ENCODE results near the gene PCBP3. TPM values are rescaled to one million over a fixed set of nuclear protein-coding genes. Genes with fewer than 3 reads are reported as not detected.

The PCBP3 gene
- total RNA-seq, 1 donor from 2014 or later: 72.7 TPM

- Mint-ChIP-seq H3K4me1 (ENCODE audit: low read depth, unreplicated experiment) (peaks cover 54% of the 10 kb centered on the region), H3K36me3 (ENCODE audit: unreplicated experiment) (no peaks in the 10 kb centered on the region), H3K9me3 (ENCODE audit: unreplicated experiment) (peaks cover 13% of the 10 kb centered on the region), H3K4me3 (ENCODE audit: unreplicated experiment) (no peak overlapping the region), H3K27me3 (ENCODE audit: unreplicated experiment) (peaks cover 9% of the 10 kb centered on the region), H3K27ac (ENCODE audit: unreplicated experiment) (peak overlapping the region; percentile 12)
- DNase-seq: no peak
- no peak for TF ChIP-seq CTCF (IDR thresholded peaks at IDR 0.05; ENCODE audit: partially characterized antibody, unreplicated experiment)
Measured at GRCh38 chr21:45889961-45890360, 246.4 kb downstream of the PCBP3 start.

DNA sequence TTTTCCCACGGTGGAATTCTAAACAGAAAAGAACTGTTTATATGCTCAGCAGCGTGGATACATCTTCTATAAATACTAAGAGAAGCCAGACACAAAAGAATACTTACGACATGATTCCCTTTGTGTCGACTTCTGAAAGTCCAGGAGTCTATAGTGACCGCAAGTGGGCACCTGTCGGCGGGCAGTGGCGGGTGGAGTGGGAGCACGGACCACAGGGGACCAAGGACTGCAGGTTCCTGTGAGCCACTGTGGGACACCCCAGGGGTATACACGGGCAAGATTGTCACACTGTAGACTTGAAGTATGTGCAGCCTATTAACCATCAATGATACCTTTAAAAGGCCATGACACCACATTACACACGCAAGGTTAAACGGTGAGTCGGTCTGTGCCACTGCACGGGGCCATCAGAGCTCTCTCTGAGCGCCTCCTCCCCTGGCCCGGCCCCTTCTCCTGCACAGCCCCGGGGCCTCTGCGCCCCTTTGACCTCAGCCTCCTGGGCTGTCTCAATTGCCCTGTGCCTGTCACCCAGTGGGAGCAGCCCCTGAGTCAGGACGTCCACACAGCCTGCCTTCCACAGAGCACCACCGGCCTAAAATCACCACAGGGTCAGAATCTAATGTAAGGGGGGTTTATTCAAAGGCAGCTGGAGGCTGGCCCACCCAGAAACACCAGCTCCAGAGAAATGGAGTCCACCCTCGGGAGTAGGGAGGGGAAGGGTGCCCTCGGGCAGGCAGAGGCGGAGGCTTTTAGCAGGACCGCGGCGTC, 248.0 kb downstream of the PCBP3 start:
- TF ChIP-seq CTCF (IDR thresholded peaks at IDR 0.05; ENCODE audit: partially characterized antibody, unreplicated experiment): no peak
- no peak for DNase-seq
- peaks cover 11% of the 10 kb centered on the region for H3K27me3 Mint-ChIP-seq (ENCODE audit: unreplicated experiment)
- H3K9me3 Mint-ChIP-seq (ENCODE audit: unreplicated experiment): peaks cover 9% of the 10 kb centered on the region
- H3K27ac Mint-ChIP-seq (ENCODE audit: unreplicated experiment): no peak overlapping the region
- no peaks in the 10 kb centered on the region for H3K36me3 Mint-ChIP-seq (ENCODE audit: unreplicated experiment)
- peaks cover 55% of the 10 kb centered on the region for H3K4me1 Mint-ChIP-seq (ENCODE audit: low read depth, unreplicated experiment)
- H3K4me3 Mint-ChIP-seq (ENCODE audit: unreplicated experiment): no peak overlapping the region

DNA sequence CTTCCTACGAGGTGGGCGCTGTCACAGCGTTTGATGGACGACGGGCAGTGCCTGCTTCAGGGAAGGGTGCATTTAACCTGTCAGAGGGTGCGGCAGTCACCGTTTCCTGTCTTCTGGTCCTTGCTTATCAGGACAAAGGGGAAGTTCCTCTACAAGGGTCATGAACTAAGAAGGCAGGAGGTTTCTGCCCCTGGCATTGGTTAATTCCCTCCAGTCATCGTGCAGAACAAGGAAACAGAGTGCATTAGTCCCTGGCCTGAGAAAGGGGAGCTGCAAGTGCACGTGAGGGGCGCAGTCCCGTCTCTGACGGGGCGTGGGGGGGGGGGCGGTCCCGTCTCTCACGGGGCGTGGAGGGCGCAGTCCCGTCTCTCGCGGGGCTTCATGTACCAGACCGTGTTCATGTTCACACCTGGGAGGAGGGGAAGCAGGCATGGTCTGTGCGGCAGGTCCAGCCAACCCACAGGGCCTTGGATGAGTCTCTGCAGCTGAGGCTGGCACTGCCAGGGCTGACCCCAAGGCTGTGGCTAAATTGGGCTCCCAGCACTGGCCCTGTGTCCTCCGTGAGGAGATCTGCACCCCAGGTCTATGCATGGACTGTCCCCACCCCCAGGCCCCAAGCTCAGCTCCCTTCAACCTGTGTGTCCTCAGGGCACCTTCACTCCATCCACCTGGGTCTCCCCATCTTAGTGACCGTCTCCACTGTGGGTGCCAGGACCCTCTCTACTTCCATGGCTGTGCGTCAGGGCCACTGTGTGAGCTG, 248.8 kb downstream of the PCBP3 start:
- Mint-ChIP-seq H3K4me3 (ENCODE audit: unreplicated experiment) (no peak overlapping the region), H3K9me3 (ENCODE audit: unreplicated experiment) (peaks cover 9% of the 10 kb centered on the region), H3K36me3 (ENCODE audit: unreplicated experiment) (no peaks in the 10 kb centered on the region), H3K27ac (ENCODE audit: unreplicated experiment) (no peak overlapping the region), H3K27me3 (ENCODE audit: unreplicated experiment) (peaks cover 11% of the 10 kb centered on the region), H3K4me1 (ENCODE audit: low read depth, unreplicated experiment) (peaks cover 52% of the 10 kb centered on the region)
- no peak for DNase-seq
- no peak for TF ChIP-seq CTCF (IDR thresholded peaks at IDR 0.05; ENCODE audit: partially characterized antibody, unreplicated experiment)

DNA sequence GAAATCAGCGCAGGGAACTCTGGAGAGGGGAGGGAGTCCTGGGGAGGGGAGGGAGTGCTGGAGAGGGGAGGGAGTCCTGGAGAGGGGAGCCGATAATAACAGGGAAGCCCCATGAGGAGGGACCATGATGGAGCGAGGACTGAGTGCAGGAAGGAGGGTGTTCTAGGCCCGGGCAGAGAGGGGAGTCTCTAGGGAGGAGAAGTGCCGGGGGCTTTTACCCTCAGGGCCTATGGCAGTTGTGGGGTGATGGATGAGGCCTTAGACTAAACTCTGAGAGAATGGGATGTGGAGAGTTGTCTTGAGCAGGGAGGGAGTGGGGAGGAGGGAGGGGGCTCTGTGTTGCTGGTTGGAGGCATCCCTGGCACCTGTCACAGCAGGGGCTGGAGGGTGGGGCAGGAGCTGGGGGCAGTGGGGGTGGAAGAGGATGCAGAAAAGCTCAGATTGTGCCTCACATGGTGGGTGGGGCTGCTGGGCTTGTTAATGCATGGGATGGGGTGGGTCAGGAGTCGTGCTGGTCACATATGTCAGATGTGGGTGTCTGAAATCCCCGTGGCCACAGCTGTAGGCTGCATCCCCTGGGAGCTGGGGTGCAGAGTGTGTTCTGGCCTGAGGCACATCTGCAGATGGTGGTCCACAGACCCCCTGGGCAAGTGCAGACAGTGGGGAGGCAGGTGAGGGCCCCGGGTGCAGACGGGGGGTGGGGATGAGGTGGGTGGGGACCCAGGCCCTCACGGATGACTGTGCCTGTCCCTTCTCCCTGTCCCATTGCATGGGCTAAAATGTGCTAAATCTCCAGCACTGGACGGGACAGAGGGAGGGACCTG, 249.6 kb downstream of the PCBP3 start:
- Mint-ChIP-seq H3K9me3 (ENCODE audit: unreplicated experiment) (peaks cover 9% of the 10 kb centered on the region), H3K27ac (ENCODE audit: unreplicated experiment) (peak overlapping the region; percentile 91), H3K27me3 (ENCODE audit: unreplicated experiment) (peaks cover 11% of the 10 kb centered on the region), H3K36me3 (ENCODE audit: unreplicated experiment) (no peaks in the 10 kb centered on the region), H3K4me1 (ENCODE audit: low read depth, unreplicated experiment) (peaks cover 47% of the 10 kb centered on the region), H3K4me3 (ENCODE audit: unreplicated experiment) (no peak overlapping the region)
- no peak for DNase-seq
- no peak for TF ChIP-seq CTCF (IDR thresholded peaks at IDR 0.05; ENCODE audit: partially characterized antibody, unreplicated experiment)
